Liver (tissue), 9 donors: ENCODE measurements around the gene YTHDF1. TPM values are rescaled to one million over a fixed set of nuclear protein-coding genes. Genes with fewer than 3 reads are reported as not detected.

Source experiments
- DNase-seq: peaks from one replicate; pipeline ENCODE4 v3.0.0-alpha.2; 2017; ENCODE audit warnings: low spot score
- H3K27ac ChIP-seq, 2 donors: one replicate each; pipeline ENCODE4 v1.7.0; 2013; ENCODE audit warnings: inconsistent platforms in 2 of 2, low read length in 2 of 2, control low read depth in 1 of 2, low read depth in 1 of 2, mild to moderate bottlenecking in 1 of 2
- H3K27me3 ChIP-seq, 4 donors: one replicate each; pipeline versions ENCODE4 v1.6.1 to v1.7.0; 2013; ENCODE audit warnings: low read length in 3 of 4, inconsistent platforms in 1 of 4, mild to moderate bottlenecking in 1 of 4, moderate library complexity in 1 of 4; ENCODE audit not compliant: control insufficient read depth in 4 of 4, insufficient read depth in 4 of 4
- H3K36me3 ChIP-seq, 4 donors: one replicate each; pipeline versions ENCODE4 v1.6.1 to v1.7.0; 2013; ENCODE audit warnings: low read length in 3 of 4, mild to moderate bottlenecking in 3 of 4, low read depth in 1 of 4, moderate library complexity in 1 of 4; ENCODE audit not compliant: control insufficient read depth in 4 of 4, insufficient read depth in 3 of 4
- H3K4me1 ChIP-seq, 4 donors: one replicate each; pipeline versions ENCODE4 v1.6.1 to v1.7.0; 2013; ENCODE audit warnings: low read length in 3 of 4, mild to moderate bottlenecking in 3 of 4, moderate library complexity in 1 of 4; ENCODE audit not compliant: control insufficient read depth in 4 of 4, insufficient read depth in 4 of 4
- H3K4me3 ChIP-seq, 3 donors: one replicate each; pipeline versions ENCODE4 v1.6.1 to v1.7.0; 2013; ENCODE audit warnings: low read length in 3 of 3, control low read depth in 1 of 3, low read depth in 1 of 3, mild to moderate bottlenecking in 1 of 3
- H3K9ac ChIP-seq, 2 donors: one replicate each; pipeline ENCODE4 v1.7.0; 2013; ENCODE audit warnings: low read length in 2 of 2, mild to moderate bottlenecking in 2 of 2, moderate library complexity in 2 of 2, control low read depth in 1 of 2, low read depth in 1 of 2
- H3K9me3 ChIP-seq, 4 donors: one replicate each; pipeline versions ENCODE4 v1.6.1 to v1.7.0; 2013; ENCODE audit warnings: low read length in 3 of 4; ENCODE audit not compliant: control insufficient read depth in 4 of 4
- EGR1 ChIP-seq, 2 donors: IDR thresholded peaks; 2 replicates each; pipeline ENCODE4 v1.6.1; 2016 to 2018; ENCODE audit warnings: antibody characterized with exemption in 2 of 2, low read depth in 2 of 2
- FOXA2 ChIP-seq: IDR thresholded peaks from 2 replicates; pipeline ENCODE4 v1.6.1; 2016; ENCODE audit warnings: antibody characterized with exemption
- GABPA ChIP-seq, 2 donors: IDR thresholded peaks in 1 of 2; conservative IDR thresholded peaks in 1 of 2; 2 replicates each; pipeline ENCODE4 v1.6.1; 2016; ENCODE audit warnings: antibody characterized with exemption in 2 of 2, mild to moderate bottlenecking in 1 of 2, moderate library complexity in 1 of 2
- HNF4A ChIP-seq, 2 donors: conservative IDR thresholded peaks; 2 replicates each; pipeline ENCODE4 v1.6.1; 2016; ENCODE audit warnings: antibody characterized with exemption in 2 of 2, mild to moderate bottlenecking in 2 of 2
- HNF4G ChIP-seq: IDR thresholded peaks from 2 replicates; pipeline ENCODE4 v1.6.1; 2016; ENCODE audit warnings: antibody characterized with exemption
- JUND ChIP-seq, 2 donors: IDR thresholded peaks; 2 replicates each; pipeline ENCODE4 v1.6.1; 2016; ENCODE audit warnings: antibody characterized with exemption in 2 of 2
- MAX ChIP-seq: IDR thresholded peaks from 2 replicates; pipeline ENCODE4 v1.6.1; 2016; ENCODE audit warnings: antibody characterized with exemption
- NR2F2 ChIP-seq: IDR thresholded peaks from 2 replicates; pipeline ENCODE4 v1.6.1; 2016; ENCODE audit warnings: antibody characterized with exemption
- RAD21 ChIP-seq, 2 donors: IDR thresholded peaks; 2 replicates each; pipeline ENCODE4 v1.6.1; 2016; ENCODE audit warnings: antibody characterized with exemption in 2 of 2, mild to moderate bottlenecking in 2 of 2
- REST ChIP-seq: IDR thresholded peaks from 2 replicates; pipeline ENCODE4 v1.6.1; 2016; ENCODE audit warnings: antibody characterized with exemption, mild to moderate bottlenecking
- RXRA ChIP-seq, 2 donors: IDR thresholded peaks; 2 replicates each; pipeline ENCODE4 v1.6.1; 2017 to 2018; ENCODE audit warnings: antibody characterized with exemption in 2 of 2, mild to moderate bottlenecking in 1 of 2
- TAF1 ChIP-seq: conservative IDR thresholded peaks from 2 replicates; pipeline ENCODE4 v1.6.1; 2016; ENCODE audit warnings: antibody characterized with exemption, mild to moderate bottlenecking
- YY1 ChIP-seq: IDR thresholded peaks from 2 replicates; pipeline ENCODE4 v1.6.1; 2016; ENCODE audit warnings: antibody characterized with exemption, mild to moderate bottlenecking
- ZBTB33 ChIP-seq: IDR thresholded peaks from 2 replicates; pipeline ENCODE4 v1.6.1; 2016; ENCODE audit warnings: antibody characterized with exemption
- WGBS: extraction: QIAGEN DNeasy Blood & Tissue Kit; methylation state at CpG from one replicate; pipeline ENCODE4 v1.1.7; 2013; 5-methylcytosine and 5-hydroxymethylcytosine counted together
- polyA plus RNA-seq, 2 donors: library from polyadenylated mRNA; stranded (reverse) in 1 of 2; unstranded in 1 of 2; fragments of 200-250 nt in 1 of 2; fragments of >200 nt in 1 of 2; fragmentation: Nextera tagmentation in 1 of 2; extraction: Ambion mirVana in 1 of 2; gene quantifications; one replicate each; pipeline versions ENCODE4 v1.2.1 to v1.2.3, GENCODE V29; 2013 to 2015
- total RNA-seq, 2 donors: library from RNA; depleted of rRNA; stranded (reverse); fragments of >200 nt; gene quantifications; one replicate each; pipeline ENCODE4 v1.2.3, GENCODE V29; 2014
- TF ChIP-seq, protein P1 (sequence below): fragments of 150-350 bp; IDR thresholded peaks from 2 replicates; pipeline ENCODE4 v1.5.1; 2017; ENCODE audit warnings: improper control_type of control experiment, low read depth, low read length; ENCODE audit not compliant: missing input control
- TF ChIP-seq, protein P2 (sequence below): IDR thresholded peaks from 2 replicates; pipeline ENCODE4 v1.6.1; 2016; ENCODE audit warnings: antibody characterized with exemption
- donor health status: healthy.
- donor health status: healthy.
- donor health status: healthy.
- donor health status: healthy.
- donor health status: healthy.

Gene YTHDF1
- total and polyA plus RNA-seq, 4 donors: 6.8 to 19.5 (median 14.9) TPM

DNA sequence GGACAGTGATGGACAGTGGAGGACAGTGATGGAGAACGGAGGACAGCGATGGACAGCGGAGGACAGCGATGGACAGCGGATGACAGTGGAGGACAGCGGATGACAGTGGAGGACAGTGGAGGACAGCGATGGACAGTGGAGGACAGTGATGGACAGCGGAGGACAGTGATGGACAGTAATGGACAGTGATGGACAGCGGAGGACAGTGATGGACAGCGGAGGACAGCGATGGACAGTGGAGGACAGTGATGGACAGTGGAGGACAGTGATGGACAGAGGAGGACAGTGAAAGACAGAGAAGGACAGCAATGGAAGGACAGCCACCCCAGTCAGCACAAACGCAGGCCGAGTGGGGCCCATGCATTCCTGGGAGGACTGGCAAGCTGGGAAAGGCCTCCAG, 41.7 kb upstream of the YTHDF1 start:
- Histone ChIP-seq H3K9ac (no peak overlapping the region), H3K4me3 (no peak overlapping the region), H3K27me3 (peaks cover 0 to 13% (median 7%) of the 10 kb centered on the region in 4 donors), H3K4me1 (peaks cover 0 to 12% (median 2%) of the 10 kb centered on the region in 4 donors), H3K27ac (no peak overlapping the region), H3K9me3 (no peaks in the 10 kb centered on the region), H3K36me3 (no peaks in the 10 kb centered on the region)
- no peak for DNase-seq
- 92% methylated on average over 13 of the region's 13 CpGs for WGBS
- TF ChIP-seq HNF4A (conservative IDR thresholded peaks at IDR 0.05): no peak
- TF ChIP-seq NR2F2: no peak
- TF ChIP-seq FOXA2: no peak
- TF ChIP-seq JUND (IDR thresholded peaks at IDR 0.05): no peak
- no peak for TF ChIP-seq EGR1 (IDR thresholded peaks at IDR 0.05; ENCODE audit: low read depth in 2 of 2)
- TF ChIP-seq, protein P1, sequence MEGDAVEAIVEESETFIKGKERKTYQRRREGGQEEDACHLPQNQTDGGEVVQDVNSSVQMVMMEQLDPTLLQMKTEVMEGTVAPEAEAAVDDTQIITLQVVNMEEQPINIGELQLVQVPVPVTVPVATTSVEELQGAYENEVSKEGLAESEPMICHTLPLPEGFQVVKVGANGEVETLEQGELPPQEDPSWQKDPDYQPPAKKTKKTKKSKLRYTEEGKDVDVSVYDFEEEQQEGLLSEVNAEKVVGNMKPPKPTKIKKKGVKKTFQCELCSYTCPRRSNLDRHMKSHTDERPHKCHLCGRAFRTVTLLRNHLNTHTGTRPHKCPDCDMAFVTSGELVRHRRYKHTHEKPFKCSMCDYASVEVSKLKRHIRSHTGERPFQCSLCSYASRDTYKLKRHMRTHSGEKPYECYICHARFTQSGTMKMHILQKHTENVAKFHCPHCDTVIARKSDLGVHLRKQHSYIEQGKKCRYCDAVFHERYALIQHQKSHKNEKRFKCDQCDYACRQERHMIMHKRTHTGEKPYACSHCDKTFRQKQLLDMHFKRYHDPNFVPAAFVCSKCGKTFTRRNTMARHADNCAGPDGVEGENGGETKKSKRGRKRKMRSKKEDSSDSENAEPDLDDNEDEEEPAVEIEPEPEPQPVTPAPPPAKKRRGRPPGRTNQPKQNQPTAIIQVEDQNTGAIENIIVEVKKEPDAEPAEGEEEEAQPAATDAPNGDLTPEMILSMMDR: no peak
- TF ChIP-seq MAX: no peak
- no peak for TF ChIP-seq ZBTB33
- no peak for TF ChIP-seq RXRA (IDR thresholded peaks at IDR 0.05)
- TF ChIP-seq, protein P2, sequence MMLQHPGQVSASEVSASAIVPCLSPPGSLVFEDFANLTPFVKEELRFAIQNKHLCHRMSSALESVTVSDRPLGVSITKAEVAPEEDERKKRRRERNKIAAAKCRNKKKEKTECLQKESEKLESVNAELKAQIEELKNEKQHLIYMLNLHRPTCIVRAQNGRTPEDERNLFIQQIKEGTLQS: no peak
- TF ChIP-seq HNF4G: no peak
- no peak for TF ChIP-seq TAF1
- TF ChIP-seq YY1: no peak
- TF ChIP-seq RAD21 (IDR thresholded peaks at IDR 0.05): no peak

- TF ChIP-seq JUND (IDR thresholded peaks at IDR 0.05) (no peak), RAD21 (IDR thresholded peaks at IDR 0.05) (no peak), GABPA (IDR thresholded peaks at IDR 0.05 in 1 of 2, conservative IDR thresholded peaks at IDR 0.05 in 1 of 2) (no peak), NR2F2 (no peak), YY1 (no peak), REST (no peak), HNF4A (conservative IDR thresholded peaks at IDR 0.05) (no peak)
- TF ChIP-seq, protein P1: no peak
- no peak for DNase-seq
- peaks cover 0 to 13% (median 7%) of the 10 kb centered on the region in 4 donors for H3K27me3 ChIP-seq
- H3K9me3 ChIP-seq: no peaks in the 10 kb centered on the region
- no peak overlapping the region for H3K9ac ChIP-seq
- 84% methylated on average over 4 of the region's 4 CpGs for WGBS
- H3K4me1 ChIP-seq: peaks cover 0 to 12% (median 2%) of the 10 kb centered on the region in 4 donors
- H3K4me3 ChIP-seq: no peak overlapping the region
- no peak overlapping the region for H3K27ac ChIP-seq
- no peaks in the 10 kb centered on the region for H3K36me3 ChIP-seq
Measured at GRCh38 chr20:63256954-63257353, 41.0 kb upstream of the YTHDF1 start.
